Measurements from ENCODE around the gene SLC37A1. TPM values are rescaled to one million over a fixed set of nuclear protein-coding genes. Genes with fewer than 3 reads are reported as not detected.

Gene SLC37A1
- total and polyA plus RNA-seq, 9 of the 15 experiments (the other 6 are each of a cell fraction or from before 2014, with no cell fraction given) = 0.06 to 3.4 (median 0.40) TPM

DNA sequence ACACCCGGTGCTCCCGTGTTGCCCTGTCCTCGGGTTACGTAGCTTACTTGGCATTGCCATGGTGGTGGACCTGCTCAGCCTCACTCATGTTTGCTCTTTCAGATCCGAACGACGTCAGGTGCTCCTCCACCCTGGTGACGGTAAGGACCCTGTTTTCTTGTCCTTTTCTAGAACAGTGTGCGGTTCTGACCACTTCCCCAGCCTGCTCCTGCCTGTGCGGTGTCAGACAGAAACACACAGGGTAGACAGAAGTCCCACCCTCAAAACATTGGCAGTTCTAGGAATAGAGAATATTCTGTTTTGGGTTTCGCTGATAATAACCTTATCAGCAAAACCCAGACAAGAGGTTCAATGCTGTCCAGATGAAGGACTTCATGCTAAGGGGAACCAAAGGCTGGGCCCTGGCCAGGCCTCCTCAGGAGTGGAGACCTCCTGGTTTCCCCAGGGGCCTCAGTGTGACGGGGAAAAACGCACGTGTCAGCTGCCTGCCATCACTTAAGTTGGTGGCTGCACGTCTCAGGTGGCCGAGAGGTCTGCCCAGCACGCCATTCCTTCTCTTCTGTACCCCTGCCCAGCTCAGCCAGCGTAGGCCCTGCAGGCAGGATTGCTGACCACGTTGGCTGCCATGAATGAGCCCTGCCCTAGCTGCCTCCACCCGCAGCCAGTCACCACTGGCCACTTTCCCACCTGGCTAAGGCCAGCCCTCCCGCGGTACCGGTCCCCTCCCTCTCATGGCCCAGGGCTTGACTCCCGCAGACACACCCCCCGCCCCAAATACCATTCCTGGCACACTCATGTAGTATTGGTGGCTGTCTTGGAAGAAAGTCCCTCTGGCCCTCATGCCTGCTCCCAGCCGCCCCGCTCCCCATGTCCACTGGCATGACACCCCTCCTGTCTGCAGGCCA lies 33.6 kb downstream of the SLC37A1 start (continued):
- TF ChIP-seq, protein P1, sequence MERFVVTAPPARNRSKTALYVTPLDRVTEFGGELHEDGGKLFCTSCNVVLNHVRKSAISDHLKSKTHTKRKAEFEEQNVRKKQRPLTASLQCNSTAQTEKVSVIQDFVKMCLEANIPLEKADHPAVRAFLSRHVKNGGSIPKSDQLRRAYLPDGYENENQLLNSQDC (CRISPR knock-in tag; IDR thresholded peaks at IDR 0.05) = no peak
- TF ChIP-seq ZNF3 (CRISPR knock-in tag; IDR thresholded peaks at IDR 0.05) (no peak), PTRF (tag; IDR thresholded peaks at IDR 0.05) (peak; percentile 23; the same call in 1 of the 2 replicates), HEY1 (CRISPR knock-in tag; IDR thresholded peaks at IDR 0.05; ENCODE audit: borderline replicate concordance) (0 out of 2 replicates have a peak, but pooled peaks have one; percentile 21), FUS (optimal IDR thresholded peaks at IDR 0.05; ENCODE audit: low read depth, low read length) (no peak), NONO (IDR thresholded peaks at IDR 0.05; ENCODE audit: low read depth in 2 of 2, low read length in 1 of 2) (peak in 1 of 2 experiments; percentile 87; a peak in 2 of 4 replicates), PHF21A (IDR thresholded peaks at IDR 0.05; ENCODE audit: borderline replicate concordance, low read depth) (0 out of 2 replicates have a peak, but pooled peaks have one; percentile 24), DLX4 (CRISPR knock-in tag; IDR thresholded peaks at IDR 0.05) (no peak), ETV5 (CRISPR knock-in tag; IDR thresholded peaks at IDR 0.05; ENCODE audit: low read depth) (peak; percentile 50; the same call in 1 of the 2 replicates), PML (IDR thresholded peaks at IDR 0.05; ENCODE audit: low read length) (peak; percentile 93), ZNF175 (CRISPR knock-in tag; IDR thresholded peaks at IDR 0.05; ENCODE audit: low read depth) (0 out of 2 replicates have a peak, but pooled peaks have one; percentile 44), CLOCK (CRISPR knock-in tag; IDR thresholded peaks at IDR 0.05; ENCODE audit: borderline replicate concordance) (no peak), ARNT (IDR thresholded peaks at IDR 0.05) (peak; percentile 61 to 93; a peak in 3 of 4 replicates), ZNF140 (CRISPR knock-in tag; IDR thresholded peaks at IDR 0.05) (peak; percentile 69; the same call in 1 of the 2 replicates), HDAC1 (IDR thresholded peaks at IDR 0.05) (peak in 1 of 2 experiments; percentile 73; a peak in 2 of 4 replicates), DMBX1 (CRISPR knock-in tag; IDR thresholded peaks at IDR 0.05; ENCODE audit: borderline replicate concordance) (peak; percentile 91), PBX2 (CRISPR knock-in tag; IDR thresholded peaks at IDR 0.05; ENCODE audit: low read depth) (no peak), PBX2 (tag; conservative IDR thresholded peaks at IDR 0.05; ENCODE audit: low read depth) (peak; percentile 31; the same call in 1 of the 2 replicates), HNRNPLL (IDR thresholded peaks at IDR 0.05; ENCODE audit: low read depth, low read length, poor library complexity, severe bottlenecking) (no peak)
- TF ChIP-seq, protein P2, sequence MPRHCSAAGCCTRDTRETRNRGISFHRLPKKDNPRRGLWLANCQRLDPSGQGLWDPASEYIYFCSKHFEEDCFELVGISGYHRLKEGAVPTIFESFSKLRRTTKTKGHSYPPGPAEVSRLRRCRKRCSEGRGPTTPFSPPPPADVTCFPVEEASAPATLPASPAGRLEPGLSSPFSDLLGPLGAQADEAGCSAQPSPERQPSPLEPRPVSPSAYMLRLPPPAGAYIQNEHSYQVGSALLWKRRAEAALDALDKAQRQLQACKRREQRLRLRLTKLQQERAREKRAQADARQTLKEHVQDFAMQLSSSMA (CRISPR knock-in tag; IDR thresholded peaks at IDR 0.05) = no peak

Measured in K562 (cell line).